Right lobe of liver (tissue), 4 donors: ENCODE results near the gene SYNE4.

Source experiments
- CTCF ChIP-seq, 4 donors: fragments of 200-600 bp in 3 of 4; fragments of 450-650 bp in 1 of 4; IDR thresholded peaks; one replicate each; pipeline versions ENCODE4 v1.5.1 to v1.8.0; 2016 to 2022; ENCODE audit warnings: antibody characterized with exemption in 4 of 4, mild to moderate bottlenecking in 2 of 4
- POLR2A ChIP-seq: fragments of 450-650 bp; IDR thresholded peaks from one replicate; pipeline ENCODE4 v1.6.1; 2017; ENCODE audit warnings: antibody characterized with exemption, mild to moderate bottlenecking
- donor health status: DM: no; HTN: no; CAD: no.
- donor health status: DM: no; HTN: no; CAD: no.
- donor health status: DM: no; HTN: yes; CAD: no.

GRCh38 chr19:35991731-35992450 lies 16.7 kb downstream of the SYNE4 start:
- TF ChIP-seq CTCF (IDR thresholded peaks at IDR 0.05) (no peak), POLR2A (no peak)
